Muscle layer of duodenum (tissue), 2 donors: ENCODE data around the gene CEP135.
"Not testable (repeated sequence)": the region's sequence is repeated elsewhere in the genome, so short reads cannot be mapped to it uniquely, and the experiment has no call there.

Experiments
- H3K27ac ChIP-seq: one replicate; pipeline ENCODE4 v1.7.0; 2013; ENCODE audit warnings: mild to moderate bottlenecking, low read length
- H3K27me3 ChIP-seq: one replicate; pipeline ENCODE4 v1.7.0; 2013; ENCODE audit warnings: low read depth, mild to moderate bottlenecking, control low read depth, low read length
- H3K36me3 ChIP-seq, 2 donors: one replicate each; pipeline ENCODE4 v1.7.0; 2013; ENCODE audit warnings: low read length in 2 of 2, control low read depth in 1 of 2, mild to moderate bottlenecking in 1 of 2; ENCODE audit not compliant: insufficient read depth in 2 of 2, control insufficient read depth in 1 of 2
- H3K4me1 ChIP-seq, 2 donors: one replicate each; pipeline ENCODE4 v1.7.0; 2013; ENCODE audit warnings: low read length in 2 of 2, mild to moderate bottlenecking in 2 of 2, control low read depth in 1 of 2, moderate library complexity in 1 of 2; ENCODE audit not compliant: insufficient read depth in 2 of 2, control insufficient read depth in 1 of 2
- H3K4me3 ChIP-seq, 2 donors: one replicate each; pipeline ENCODE4 v1.7.0; 2013; ENCODE audit warnings: low read length in 2 of 2, low read depth in 1 of 2, mild to moderate bottlenecking in 1 of 2
- H3K9me3 ChIP-seq, 2 donors: one replicate each; pipeline ENCODE4 v1.7.0; 2013; ENCODE audit warnings: low read length in 2 of 2, control low read depth in 1 of 2, mild to moderate bottlenecking in 1 of 2; ENCODE audit not compliant: control insufficient read depth in 1 of 2
- donor health status: healthy.

Gene CEP135

GRCh38 chr4:55921093-55921492 lies 27.7 kb upstream of the CEP135 start:
- Histone ChIP-seq H3K36me3 (no peaks in the 10 kb centered on the region), H3K9me3 (no peaks in the 10 kb centered on the region), H3K27ac (no peak overlapping the region), H3K27me3 (no peaks in the 10 kb centered on the region), H3K4me1 (no peaks in the 10 kb centered on the region), H3K4me3 (no peak overlapping the region)

GRCh38 chr4:55925241-55925640 lies 23.5 kb upstream of the CEP135 start:
- H3K27ac ChIP-seq: no peak overlapping the region
- H3K4me1 ChIP-seq: no peaks in the 10 kb centered on the region
- H3K27me3 ChIP-seq: no peaks in the 10 kb centered on the region
- H3K4me3 ChIP-seq: no peak overlapping the region
- H3K36me3 ChIP-seq: no peaks in the 10 kb centered on the region
- no peaks in the 10 kb centered on the region for H3K9me3 ChIP-seq

GRCh38 chr4:55926610-55927009 lies 22.1 kb upstream of the CEP135 start:
- Histone ChIP-seq H3K36me3 (no peaks in the 10 kb centered on the region), H3K9me3 (no peaks in the 10 kb centered on the region), H3K27ac (no peak overlapping the region), H3K27me3 (no peaks in the 10 kb centered on the region), H3K4me1 (no peaks in the 10 kb centered on the region), H3K4me3 (no peak overlapping the region)

- no peaks in the 10 kb centered on the region for H3K27me3 ChIP-seq
- no peaks in the 10 kb centered on the region for H3K4me1 ChIP-seq
- no peak overlapping the region for H3K4me3 ChIP-seq
- no peaks in the 10 kb centered on the region for H3K36me3 ChIP-seq
- no peak overlapping the region for H3K27ac ChIP-seq
- no peaks in the 10 kb centered on the region for H3K9me3 ChIP-seq
Measured at GRCh38 chr4:55927803-55928437, 20.8 kb upstream of the CEP135 start.

GRCh38 chr4:55928846-55929245 lies 19.9 kb upstream of the CEP135 start:
- Histone ChIP-seq H3K27me3 (no peaks in the 10 kb centered on the region), H3K9me3 (no peaks in the 10 kb centered on the region), H3K4me1 (no peaks in the 10 kb centered on the region), H3K27ac (no peak overlapping the region), H3K36me3 (no peaks in the 10 kb centered on the region), H3K4me3 (no peak overlapping the region)

- Histone ChIP-seq H3K36me3 (no peaks in the 10 kb centered on the region), H3K4me3 (no peak overlapping the region), H3K27ac (no peak overlapping the region), H3K9me3 (no peaks in the 10 kb centered on the region), H3K27me3 (no peaks in the 10 kb centered on the region), H3K4me1 (no peaks in the 10 kb centered on the region)
Measured at GRCh38 chr4:55931043-55931442, 17.7 kb upstream of the CEP135 start.

- H3K27me3 ChIP-seq: no peaks in the 10 kb centered on the region
- H3K9me3 ChIP-seq: no peaks in the 10 kb centered on the region
- H3K27ac ChIP-seq: no peak overlapping the region
- H3K36me3 ChIP-seq: no peaks in the 10 kb centered on the region
- no peak overlapping the region for H3K4me3 ChIP-seq
- no peaks in the 10 kb centered on the region for H3K4me1 ChIP-seq
Measured at GRCh38 chr4:55931833-55932232, 16.9 kb upstream of the CEP135 start.

- Histone ChIP-seq H3K27ac (no peak overlapping the region), H3K4me3 (no peak overlapping the region), H3K9me3 (peaks cover 0 to 5% of the 10 kb centered on the region in 2 donors), H3K36me3 (no peaks in the 10 kb centered on the region), H3K4me1 (no peaks in the 10 kb centered on the region), H3K27me3 (no peaks in the 10 kb centered on the region)
Measured at GRCh38 chr4:55932511-55932910, 16.2 kb upstream of the CEP135 start.

GRCh38 chr4:55933611-55934010 lies 15.1 kb upstream of the CEP135 start:
- H3K4me1 ChIP-seq: no peaks in the 10 kb centered on the region
- H3K36me3 ChIP-seq: no peaks in the 10 kb centered on the region
- H3K27me3 ChIP-seq: no peaks in the 10 kb centered on the region
- no peak overlapping the region for H3K4me3 ChIP-seq
- peaks cover 0 to 8% of the 10 kb centered on the region in 2 donors for H3K9me3 ChIP-seq
- H3K27ac ChIP-seq: no peak overlapping the region

GRCh38 chr4:55935907-55936306 lies 12.8 kb upstream of the CEP135 start:
- H3K27ac ChIP-seq, H3K27me3 ChIP-seq, H3K9me3 ChIP-seq, H3K4me3 ChIP-seq, H3K4me1 ChIP-seq, H3K36me3 ChIP-seq: not testable (repeated sequence)

GRCh38 chr4:55938481-55938880 lies 10.3 kb upstream of the CEP135 start:
- H3K36me3 ChIP-seq: no peaks in the 10 kb centered on the region
- H3K9me3 ChIP-seq: peaks cover 0 to 8% of the 10 kb centered on the region in 2 donors
- H3K27ac ChIP-seq: no peak overlapping the region
- H3K4me3 ChIP-seq: no peak overlapping the region
- no peaks in the 10 kb centered on the region for H3K27me3 ChIP-seq
- H3K4me1 ChIP-seq: no peaks in the 10 kb centered on the region

GRCh38 chr4:55939421-55939820 lies 9.3 kb upstream of the CEP135 start:
- Histone ChIP-seq H3K36me3 (no peaks in the 10 kb centered on the region), H3K27me3 (no peaks in the 10 kb centered on the region), H3K4me3 (no peak overlapping the region), H3K4me1 (no peaks in the 10 kb centered on the region), H3K9me3 (peaks cover 0 to 8% of the 10 kb centered on the region in 2 donors), H3K27ac (no peak overlapping the region)
